Testis (tissue), 3 donors: ENCODE measurements around the gene DCDC2. TPM values are rescaled to one million over a fixed set of nuclear protein-coding genes. Genes with fewer than 3 reads are reported as not detected.
"Not testable (repeated sequence)": the region's sequence is repeated elsewhere in the genome, so short reads cannot be mapped to it uniquely, and the experiment has no call there.

Experiments used
- DNase-seq: peaks from one replicate; pipeline ENCODE4 v3.0.0-alpha.2; 2019
- H3K27ac ChIP-seq, 2 donors: fragments of 200-600 bp; sonication (generic); one replicate each; pipeline ENCODE4 v1.5.1; 2019
- H3K27me3 ChIP-seq: fragments of 200-600 bp; sonication (generic); one replicate; pipeline ENCODE4 v1.5.1; 2019
- H3K36me3 ChIP-seq: fragments of 200-600 bp; sonication (generic); one replicate; pipeline ENCODE4 v1.5.1; 2017; ENCODE audit warnings: low read depth; ENCODE audit errors: missing control alignments
- H3K4me1 ChIP-seq: fragments of 200-600 bp; sonication (generic); one replicate; pipeline ENCODE4 v1.5.1; 2019
- H3K4me3 ChIP-seq, 2 donors: fragments of 200-600 bp; sonication (generic); one replicate each; pipeline ENCODE4 v1.5.1; 2017 to 2019
- H3K9me3 ChIP-seq: fragments of 200-600 bp; sonication (generic); one replicate; pipeline ENCODE4 v1.5.1; 2017
- CTCF ChIP-seq, 3 experiments: fragments of 450-650 bp in 2 of 3; fragments of 200-600 bp in 1 of 3; sonication (generic) in 1 of 3; IDR thresholded peaks; one replicate each; pipeline ENCODE4 v1.5.1; 2016 to 2019; ENCODE audit warnings: antibody characterized with exemption in 3 of 3, mild to moderate bottlenecking in 2 of 3, moderate library complexity in 1 of 3
- POLR2A ChIP-seq: fragments of 450-650 bp; IDR thresholded peaks from one replicate; pipeline ENCODE4 v1.6.1; 2017; ENCODE audit warnings: antibody characterized with exemption, mild to moderate bottlenecking, moderate library complexity
- WGBS, 2 donors: methylation state at CpG; one replicate each; pipeline ENCODE4 v1.1.5; 2018; 5-methylcytosine and 5-hydroxymethylcytosine counted together
- intact Hi-C: fragments of 100-400 bp; cut with DNase I; formaldehyde crosslinking; loops from one replicate; pipeline ENCODE4 v1.15.1; 2023; ENCODE audit warnings: low total_unique reads
- polyA plus RNA-seq: library from polyadenylated mRNA; stranded (reverse); fragments of 350-450 nt; fragmentation: Illumina TruSeq; extraction: RNeasy Lipid Tissue Mini Kit (QIAGEN cat#74804); gene quantifications from one replicate; pipeline ENCODE4 v1.2.3, GENCODE V29; 2014; ENCODE audit warnings: low read depth, low replicate concordance; ENCODE audit not compliant: insufficient read depth
- total RNA-seq, 2 donors: library from RNA; depleted of rRNA; stranded (reverse); fragments of >200 nt; gene quantifications; one replicate each; pipeline ENCODE4 v1.2.3, GENCODE V29; 2016

The DCDC2 gene
- total and polyA plus RNA-seq, 3 donors from 2014 or later = 2.4 to 11.1 (median 3.0) TPM

- Histone ChIP-seq H3K4me1 (no peaks in the 10 kb centered on the region), H3K27ac (no peak overlapping the region), H3K27me3 (no peaks in the 10 kb centered on the region), H3K4me3 (no peak overlapping the region), H3K9me3 (no peaks in the 10 kb centered on the region), H3K36me3 (no peaks in the 10 kb centered on the region)
- intact Hi-C loops = no loop called here
- TF ChIP-seq POLR2A (no peak), CTCF (IDR thresholded peaks at IDR 0.05) (no peak)
- no peak for DNase-seq
- WGBS, 2 donors = 91 to 93% methylated on average over 4 of the region's 4 CpGs
Observed at GRCh38 chr6:24306038-24306437, 51.8 kb downstream of the DCDC2 start.

- Histone ChIP-seq H3K9me3 (no peaks in the 10 kb centered on the region), H3K4me3 (no peak overlapping the region), H3K27me3 (no peaks in the 10 kb centered on the region), H3K27ac (no peak overlapping the region), H3K36me3 (no peaks in the 10 kb centered on the region), H3K4me1 (no peaks in the 10 kb centered on the region)
- 92 to 100% methylated on average over 1 of the region's 1 CpG for WGBS, 2 donors
- intact Hi-C loops = no loop called here
- no peak for DNase-seq
- TF ChIP-seq CTCF (IDR thresholded peaks at IDR 0.05) (no peak), POLR2A (no peak)
Observed at GRCh38 chr6:24296944-24297343, 60.9 kb downstream of the DCDC2 start.

GRCh38 chr6:24293852-24294251 lies 64.0 kb downstream of the DCDC2 start:
- intact Hi-C loops, H3K4me1 ChIP-seq, H3K4me3 ChIP-seq, H3K27ac ChIP-seq, H3K9me3 ChIP-seq, DNase-seq, H3K27me3 ChIP-seq, H3K36me3 ChIP-seq: not testable (repeated sequence)
- 88 to 98% methylated on average over 2 of the region's 2 CpGs for WGBS, 2 donors

- intact Hi-C loops = no loop called here
- Histone ChIP-seq H3K27ac (no peak overlapping the region), H3K36me3 (no peaks in the 10 kb centered on the region), H3K4me1 (no peaks in the 10 kb centered on the region), H3K27me3 (no peaks in the 10 kb centered on the region), H3K9me3 (no peaks in the 10 kb centered on the region), H3K4me3 (no peak overlapping the region)
- no peak for TF ChIP-seq CTCF (IDR thresholded peaks at IDR 0.05)
- no peak for TF ChIP-seq POLR2A
- no peak for DNase-seq
- WGBS, 2 donors = 75 to 78% methylated on average over 5 of the region's 5 CpGs
Observed at GRCh38 chr6:24287239-24287638, 70.6 kb downstream of the DCDC2 start.

GRCh38 chr6:24284006-24284405 lies 73.9 kb downstream of the DCDC2 start:
- intact Hi-C loops = no loop called here
- TF ChIP-seq CTCF (IDR thresholded peaks at IDR 0.05) (no peak), POLR2A (no peak)
- Histone ChIP-seq H3K4me1 (no peaks in the 10 kb centered on the region), H3K9me3 (no peaks in the 10 kb centered on the region), H3K27ac (no peak overlapping the region), H3K36me3 (no peaks in the 10 kb centered on the region), H3K4me3 (no peak overlapping the region), H3K27me3 (no peaks in the 10 kb centered on the region)
- WGBS, 2 donors = 80 to 87% methylated on average over 10 of the region's 10 CpGs
- DNase-seq = no peak
